Tibial nerve (tissue), 4 donors: Measurements from ENCODE around the gene SLC5A6.

Experiments used
- EP300 ChIP-seq, 2 donors: sonication (generic); formaldehyde crosslinking; IDR thresholded peaks; one replicate each; pipeline ENCODE4 v1.6.1; 2017; ENCODE audit warnings: antibody characterized with exemption in 2 of 2, mild to moderate bottlenecking in 1 of 2
- POLR2A ChIP-seq, 2 donors: fragments of 450-650 bp; IDR thresholded peaks; one replicate each; pipeline ENCODE4 v1.6.1; 2017; ENCODE audit warnings: antibody characterized with exemption in 2 of 2, mild to moderate bottlenecking in 2 of 2, moderate library complexity in 2 of 2
- TF ChIP-seq, protein P1 (sequence below), 5 experiments: fragments of 200-600 bp in 3 of 5; fragments of 450-650 bp in 2 of 5; sonication (generic) in 3 of 5; IDR thresholded peaks; one replicate each; pipeline ENCODE4 v1.5.1; 2016 to 2019; ENCODE audit warnings: antibody characterized with exemption in 5 of 5, mild to moderate bottlenecking in 3 of 5, moderate library complexity in 2 of 5

GRCh38 chr2:27185331-27186026 is 26.6 kb downstream of the SLC5A6 start:
- TF ChIP-seq, protein P1, sequence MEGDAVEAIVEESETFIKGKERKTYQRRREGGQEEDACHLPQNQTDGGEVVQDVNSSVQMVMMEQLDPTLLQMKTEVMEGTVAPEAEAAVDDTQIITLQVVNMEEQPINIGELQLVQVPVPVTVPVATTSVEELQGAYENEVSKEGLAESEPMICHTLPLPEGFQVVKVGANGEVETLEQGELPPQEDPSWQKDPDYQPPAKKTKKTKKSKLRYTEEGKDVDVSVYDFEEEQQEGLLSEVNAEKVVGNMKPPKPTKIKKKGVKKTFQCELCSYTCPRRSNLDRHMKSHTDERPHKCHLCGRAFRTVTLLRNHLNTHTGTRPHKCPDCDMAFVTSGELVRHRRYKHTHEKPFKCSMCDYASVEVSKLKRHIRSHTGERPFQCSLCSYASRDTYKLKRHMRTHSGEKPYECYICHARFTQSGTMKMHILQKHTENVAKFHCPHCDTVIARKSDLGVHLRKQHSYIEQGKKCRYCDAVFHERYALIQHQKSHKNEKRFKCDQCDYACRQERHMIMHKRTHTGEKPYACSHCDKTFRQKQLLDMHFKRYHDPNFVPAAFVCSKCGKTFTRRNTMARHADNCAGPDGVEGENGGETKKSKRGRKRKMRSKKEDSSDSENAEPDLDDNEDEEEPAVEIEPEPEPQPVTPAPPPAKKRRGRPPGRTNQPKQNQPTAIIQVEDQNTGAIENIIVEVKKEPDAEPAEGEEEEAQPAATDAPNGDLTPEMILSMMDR (IDR thresholded peaks at IDR 0.05), result no peak
- no peak for TF ChIP-seq POLR2A (IDR thresholded peaks at IDR 0.05)
- TF ChIP-seq EP300 (IDR thresholded peaks at IDR 0.05), result peak in 1 of 2 donors; percentile 76
